AG04449 (cell line): ENCODE measurements around the gene COL12A1.

ENCODE experiments used
- CTCF ChIA-PET: fragments of 350-600 bp; formaldehyde crosslinking; extraction: SDS; loops from one replicate; lab custom pipeline; 2021; ENCODE audit warnings: antibody characterized with exemption; lab: Yijun Ruan, JAX
- POLR2A ChIA-PET: fragments of 400-600, 350-600 bp; formaldehyde crosslinking; extraction: SDS; loops from one replicate; lab custom pipeline; 2020; ENCODE audit warnings: antibody characterized with exemption, inconsistent platforms; lab: Yijun Ruan, JAX
- DNase-seq: peaks from one replicate; pipeline ENCODE4 v3.0.0-alpha.2; 2010; ENCODE audit warnings: low read depth, low spot score
- H3K4me3 ChIP-seq: 2 replicates; pipeline ENCODE4 v1.5.1; 2011; ENCODE audit warnings: low read depth, mild to moderate bottlenecking, control low read depth, low read length
- CTCF ChIP-seq: IDR thresholded peaks from one replicate; pipeline ENCODE4 v1.5.1; 2011; ENCODE audit warnings: mild to moderate bottlenecking, moderate library complexity, low read length, control low read depth, inconsistent platforms; ENCODE audit not compliant: insufficient read depth; ENCODE audit errors: missing control alignments

COL12A1 gene

GRCh38 chr6:75243333-75244062 is 37.6 kb upstream of the COL12A1 start, which contains the start of gene COX7A2:
COX7A2 (minus strand) TSS chr6:75243801; CDS start chr6:75243734, 67 bp downstream.
- peak within 1 kb of the TSS; percentile 99 for H3K4me3 ChIP-seq
- POLR2A ChIA-PET, result interaction anchor here (0.6 to 1.0 kb wide), 6 partner anchors 20 to 477 kb away, joined by 3 to 5 read pairs (median 3); partner anchors contain the start of gene COL12A1
- peak; percentile 88 for DNase-seq
- TF ChIP-seq CTCF, result no peak
- CTCF ChIA-PET, result interaction anchor here (0.7 to 3.3 kb wide), 8 partner anchors 12 to 303 kb away, joined by 3 to 14 read pairs (median 4); no protein-coding TSS in a partner anchor

- no peak for TF ChIP-seq CTCF
- H3K4me3 ChIP-seq, result no peak overlapping the region
- CTCF ChIA-PET, result interaction anchor here (1.7 kb wide), 1 partner anchor 10 kb away, joined by 6 read pairs; no protein-coding TSS in a partner anchor
- no peak for DNase-seq
- POLR2A ChIA-PET, result no interaction called here
Measured at GRCh38 chr6:75236630-75237029, 30.8 kb upstream of the COL12A1 start.

- DNase-seq, result no peak
- CTCF ChIA-PET, result interaction anchor here (1.0 to 2.1 kb wide), 5 partner anchors 9 to 1559 kb away, joined by 3 to 6 read pairs (median 4); no protein-coding TSS in a partner anchor
- H3K4me3 ChIP-seq, result no peak overlapping the region
- POLR2A ChIA-PET, result no interaction called here
- no peak for TF ChIP-seq CTCF
Measured at GRCh38 chr6:75235271-75235670, 29.4 kb upstream of the COL12A1 start.

GRCh38 chr6:75234126-75234865 is 28.4 kb upstream of the COL12A1 start:
- CTCF ChIA-PET, result interaction anchor here (1.0 to 2.1 kb wide), 4 partner anchors 9 to 1558 kb away, joined by 3 to 6 read pairs (median 4); no protein-coding TSS in a partner anchor
- no peak for DNase-seq
- H3K4me3 ChIP-seq, result no peak overlapping the region
- POLR2A ChIA-PET, result no interaction called here
- no peak for TF ChIP-seq CTCF

- POLR2A ChIA-PET, result no interaction called here
- TF ChIP-seq CTCF, result no peak
- DNase-seq, result no peak
- H3K4me3 ChIP-seq, result no peak overlapping the region
- CTCF ChIA-PET, result interaction anchor here (1.4 to 4.5 kb wide), 3 partner anchors 24 to 1262 kb away, joined by 4 to 49 read pairs (median 10); no protein-coding TSS in a partner anchor
Measured at GRCh38 chr6:75233092-75233615, 27.3 kb upstream of the COL12A1 start.
